Measurements from ENCODE around the gene SPDL1.
"Not testable (repeated sequence)": the region's sequence is repeated elsewhere in the genome, so short reads cannot be mapped to it uniquely, and the experiment has no call there.

The SPDL1 gene

GRCh38 chr5:169576181-169576598 is 7.4 kb upstream of the SPDL1 start:
- no peak for DNase-seq

- no peak for DNase-seq
Measured at GRCh38 chr5:169577951-169578350, 5.6 kb upstream of the SPDL1 start.

GRCh38 chr5:169580964-169581363 is 2.6 kb upstream of the SPDL1 start:
- no peak for DNase-seq

- no peak for DNase-seq
Measured at GRCh38 chr5:169581580-169582227, 1.9 kb upstream of the SPDL1 start.

GRCh38 chr5:169583101-169583423 is 511 bp upstream of the SPDL1 start:
- DNase-seq, result no peak

GRCh38 chr5:169584998-169585451 is 1.5 kb downstream of the SPDL1 start:
- DNase-seq, result no peak

- DNase-seq, result no peak
Measured at GRCh38 chr5:169590602-169591001, 7.0 kb downstream of the SPDL1 start.

- no peak for DNase-seq
Measured at GRCh38 chr5:169591636-169592035, 8.1 kb downstream of the SPDL1 start.

- no peak for DNase-seq
Measured at GRCh38 chr5:169592937-169593650, 9.5 kb downstream of the SPDL1 start.

- no peak for DNase-seq
Measured at GRCh38 chr5:169595172-169595820, 11.7 kb downstream of the SPDL1 start.

- no peak for DNase-seq
Measured at GRCh38 chr5:169599451-169599850, 15.9 kb downstream of the SPDL1 start.

GRCh38 chr5:169602535-169602934 is 19.0 kb downstream of the SPDL1 start:
- DNase-seq, result no peak

GRCh38 chr5:169606279-169606678 is 22.7 kb downstream of the SPDL1 start:
- no peak for DNase-seq

GRCh38 chr5:169607882-169608281 is 24.3 kb downstream of the SPDL1 start:
- DNase-seq, result no peak

- DNase-seq, result no peak
Measured at GRCh38 chr5:169609716-169610115, 26.1 kb downstream of the SPDL1 start.

GRCh38 chr5:169610606-169611005 is 27.0 kb downstream of the SPDL1 start:
- DNase-seq, result no peak

GRCh38 chr5:169615561-169615960 is 32.0 kb downstream of the SPDL1 start:
- no peak for DNase-seq

- not testable (repeated sequence) for DNase-seq
Measured at GRCh38 chr5:169624307-169624706, 40.7 kb downstream of the SPDL1 start.

GRCh38 chr5:169626779-169627178 is 43.2 kb downstream of the SPDL1 start:
- DNase-seq, result no peak

- no peak for DNase-seq
Measured at GRCh38 chr5:169627551-169627950, 44.0 kb downstream of the SPDL1 start.

GRCh38 chr5:169628892-169629291 is 45.3 kb downstream of the SPDL1 start:
- no peak for DNase-seq

- no peak for DNase-seq
Measured at GRCh38 chr5:169629847-169630548, 46.4 kb downstream of the SPDL1 start.

GRCh38 chr5:169631360-169631759 is 47.8 kb downstream of the SPDL1 start:
- no peak for DNase-seq

GRCh38 chr5:169632946-169633345 is 49.4 kb downstream of the SPDL1 start:
- DNase-seq, result no peak

Measured in NCI-H526 treated with DMSO at 0.1 percent for 48 hours (cell line).